Measurements from ENCODE around the gene GPR137.

The GPR137 gene

GRCh38 chr11:64249563-64250414 lies 35.9 kb upstream of the GPR137 start:
- DNase-seq: no peak

GRCh38 chr11:64250415-64251015 lies 35.1 kb upstream of the GPR137 start:
- DNase-seq: no peak

GRCh38 chr11:64251016-64251752 lies 34.5 kb upstream of the GPR137 start, which contains the start of gene PLCB3:
PLCB3 (plus strand) TSS chr11:64251530; CDS start chr11:64251650, 120 bp downstream.
- peak; percentile 59 to 63 for DNase-seq

GRCh38 chr11:64251753-64252002 lies 34.0 kb upstream of the GPR137 start:
- DNase-seq: no peak

GRCh38 chr11:64252003-64252872 lies 33.4 kb upstream of the GPR137 start:
- DNase-seq: no peak

- no peak for DNase-seq
Observed at GRCh38 chr11:64253043-64253442, 32.6 kb upstream of the GPR137 start.

GRCh38 chr11:64253481-64253880 lies 32.2 kb upstream of the GPR137 start:
- DNase-seq: no peak

- DNase-seq: no peak
Observed at GRCh38 chr11:64254326-64254725, 31.3 kb upstream of the GPR137 start.

- no peak for DNase-seq
Observed at GRCh38 chr11:64255135-64256128, 30.2 kb upstream of the GPR137 start.

GRCh38 chr11:64256300-64256699 lies 29.3 kb upstream of the GPR137 start:
- no peak for DNase-seq

- DNase-seq: no peak
Observed at GRCh38 chr11:64258356-64258755, 27.3 kb upstream of the GPR137 start.

- no peak for DNase-seq
Observed at GRCh38 chr11:64258946-64259532, 26.6 kb upstream of the GPR137 start.

- DNase-seq: no peak
Observed at GRCh38 chr11:64259533-64260067, 26.0 kb upstream of the GPR137 start.

GRCh38 chr11:64260147-64260708 lies 25.4 kb upstream of the GPR137 start:
- DNase-seq: no peak

GRCh38 chr11:64261556-64262080 lies 24.0 kb upstream of the GPR137 start:
- no peak for DNase-seq

- DNase-seq: no peak
Observed at GRCh38 chr11:64262271-64263002, 23.2 kb upstream of the GPR137 start.

- DNase-seq: no peak
Observed at GRCh38 chr11:64263021-64263946, 22.4 kb upstream of the GPR137 start.

GRCh38 chr11:64263947-64264317 lies 21.7 kb upstream of the GPR137 start:
- no peak for DNase-seq
